SK-N-MC (cell line): ENCODE results near the gene ASPHD1.

ENCODE experiments used
- DNase-seq: peaks from one replicate; pipeline ENCODE4 v3.0.0-alpha.2; 2011; ENCODE audit warnings: low read depth, low spot score
- H3K27ac ChIP-seq: fragments of 200-600 bp; sonication (generic); 2 replicates; pipeline ENCODE4 v1.5.1; 2016; ENCODE audit warnings: mixed run types
- H3K36me3 ChIP-seq: fragments of 200-600 bp; sonication (generic); 2 replicates; pipeline ENCODE4 v1.6.1; 2017; ENCODE audit warnings: antibody characterized with exemption, low read length, mixed read lengths; ENCODE audit not compliant: insufficient read depth
- H3K4me3 ChIP-seq: fragments of 200-600 bp; sonication (generic); 2 replicates; pipeline ENCODE4 v1.5.1; 2016
- H3K9ac ChIP-seq: fragments of 200-600 bp; sonication (generic); 2 replicates; pipeline ENCODE4 v1.8.0; 2017; ENCODE audit warnings: mixed run types, mixed read lengths; ENCODE audit not compliant: insufficient read length
- H3K9me3 ChIP-seq: fragments of 200-600 bp; sonication (generic); 2 replicates; pipeline ENCODE4 v1.6.1; 2017; ENCODE audit warnings: low read depth, mild to moderate bottlenecking, antibody characterized with exemption, low read length, moderate library complexity, mixed read lengths
- EZH2 ChIP-seq: fragments of 200-600 bp; sonication (generic); IDR thresholded peaks from one replicate; pipeline ENCODE4 v1.6.1; 2017; ENCODE audit warnings: antibody characterized with exemption
- FOXP2 ChIP-seq: optimal IDR thresholded peaks from 2 replicates; pipeline ENCODE3; 2011; ENCODE audit warnings: mild to moderate bottlenecking, moderate library complexity; ENCODE audit not compliant: insufficient read depth; ENCODE audit errors: extremely low read length, control extremely low read depth
- POLR2AphosphoS5 ChIP-seq: IDR thresholded peaks from 2 replicates; pipeline ENCODE4 v1.6.1; 2012; ENCODE audit warnings: mild to moderate bottlenecking, low read depth, low read length, borderline replicate concordance

The ASPHD1 gene

DNA sequence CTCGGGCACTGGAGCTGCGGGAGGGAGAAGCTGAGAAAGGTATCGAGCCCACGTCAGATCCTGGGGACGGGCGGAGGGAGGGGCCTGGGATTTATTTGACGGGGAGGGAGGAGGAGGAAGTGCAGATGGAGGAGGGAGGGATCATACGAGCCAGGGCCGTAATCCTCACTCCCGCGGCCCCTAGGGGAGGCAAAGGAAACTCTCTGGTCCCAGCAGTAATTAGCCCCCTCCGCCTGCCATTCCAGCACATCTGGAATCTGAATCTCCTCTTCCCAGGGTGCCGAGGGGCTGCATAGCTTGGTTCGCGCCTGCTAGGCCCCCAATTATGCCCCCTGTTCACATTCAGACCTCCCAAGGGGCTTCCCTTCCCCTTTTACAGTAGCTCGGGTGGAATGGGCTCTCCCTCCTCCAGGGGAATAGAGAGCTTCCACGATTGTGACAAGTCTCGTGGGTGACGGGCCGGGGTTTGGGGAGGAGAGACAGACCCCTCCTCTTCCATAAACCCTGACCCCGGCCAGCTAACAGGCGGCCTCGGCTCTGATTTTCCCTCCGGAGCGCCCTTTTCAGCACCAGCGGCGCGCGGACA is 679 bp upstream of the ASPHD1 start, which contains the start of gene SEZ6L2:
Gene SEZ6L2, minus strand, starts transcription at position 35 of the 586 bp plus-strand sequence. CDS start 531 bp downstream, outside the sequence.
- no peak within 1 kb of the TSS for H3K27ac ChIP-seq
- H3K9me3 ChIP-seq, result no peaks in the 10 kb centered on the region
- TF ChIP-seq EZH2 (no peak), POLR2AphosphoS5 (no peak), FOXP2 (no peak)
- H3K9ac ChIP-seq, result no peak within 1 kb of the TSS
- H3K4me3 ChIP-seq, result peak within 1 kb of the TSS; percentile 80
- no peaks in the 10 kb centered on the region for H3K36me3 ChIP-seq
- DNase-seq, result no peak

DNA sequence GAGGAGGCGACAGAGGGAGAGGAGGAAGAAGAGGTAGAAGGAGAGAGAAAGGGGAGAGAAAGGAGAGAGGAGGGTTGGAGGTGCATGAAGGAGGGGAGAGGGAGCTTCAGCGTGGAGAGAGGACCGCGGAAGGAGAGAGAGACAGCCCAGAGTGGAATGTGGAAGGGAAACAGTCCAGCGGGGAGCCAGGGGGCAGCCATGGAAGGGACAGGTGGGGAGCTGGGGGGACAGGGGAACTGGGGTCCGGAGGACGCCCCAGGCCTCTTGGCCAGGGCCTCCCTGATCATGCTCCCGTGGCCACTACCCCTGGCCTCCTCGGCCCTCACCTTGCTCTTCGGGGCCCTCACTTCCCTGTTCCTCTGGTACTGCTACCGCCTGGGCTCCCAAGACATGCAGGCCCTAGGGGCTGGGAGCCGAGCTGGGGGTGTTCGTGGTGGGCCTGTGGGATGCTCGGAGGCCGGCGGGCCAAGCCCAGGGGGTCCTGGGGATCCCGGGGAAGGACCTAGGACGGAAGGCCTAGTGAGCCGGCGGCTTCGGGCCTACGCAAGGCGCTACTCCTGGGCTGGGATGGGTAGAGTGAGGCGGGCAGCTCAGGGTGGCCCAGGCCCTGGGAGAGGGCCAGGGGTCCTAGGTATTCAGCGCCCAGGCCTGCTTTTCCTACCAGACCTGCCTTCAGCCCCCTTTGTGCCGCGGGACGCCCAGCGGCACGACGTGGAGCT is 759 bp downstream of the ASPHD1 start:
- H3K36me3 ChIP-seq, result no peaks in the 10 kb centered on the region
- no peak overlapping the region for H3K9ac ChIP-seq
- DNase-seq, result no peak
- TF ChIP-seq EZH2, result no peak
- TF ChIP-seq POLR2AphosphoS5, result no peak
- no peak for TF ChIP-seq FOXP2
- no peak overlapping the region for H3K27ac ChIP-seq
- H3K9me3 ChIP-seq, result no peaks in the 10 kb centered on the region
- peak overlapping the region; percentile 80 for H3K4me3 ChIP-seq

DNA sequence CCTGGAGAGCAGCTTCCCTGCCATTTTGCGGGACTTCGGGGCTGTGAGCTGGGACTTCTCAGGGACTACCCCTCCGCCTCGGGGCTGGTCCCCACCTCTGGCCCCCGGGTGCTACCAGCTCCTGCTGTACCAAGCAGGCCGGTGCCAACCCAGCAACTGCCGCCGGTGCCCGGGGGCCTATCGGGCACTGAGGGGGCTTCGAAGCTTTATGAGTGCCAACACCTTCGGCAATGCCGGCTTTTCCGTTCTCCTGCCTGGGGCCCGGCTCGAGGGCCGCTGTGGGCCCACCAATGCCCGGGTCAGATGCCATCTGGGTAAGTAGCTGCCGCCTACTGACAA is 1.3 kb downstream of the ASPHD1 start:
- H3K9ac ChIP-seq, result no peak overlapping the region
- no peak for DNase-seq
- no peak overlapping the region for H3K27ac ChIP-seq
- H3K9me3 ChIP-seq, result no peaks in the 10 kb centered on the region
- no peaks in the 10 kb centered on the region for H3K36me3 ChIP-seq
- no peak overlapping the region for H3K4me3 ChIP-seq
- no peak for TF ChIP-seq EZH2
- no peak for TF ChIP-seq FOXP2
- TF ChIP-seq POLR2AphosphoS5, result no peak

DNA sequence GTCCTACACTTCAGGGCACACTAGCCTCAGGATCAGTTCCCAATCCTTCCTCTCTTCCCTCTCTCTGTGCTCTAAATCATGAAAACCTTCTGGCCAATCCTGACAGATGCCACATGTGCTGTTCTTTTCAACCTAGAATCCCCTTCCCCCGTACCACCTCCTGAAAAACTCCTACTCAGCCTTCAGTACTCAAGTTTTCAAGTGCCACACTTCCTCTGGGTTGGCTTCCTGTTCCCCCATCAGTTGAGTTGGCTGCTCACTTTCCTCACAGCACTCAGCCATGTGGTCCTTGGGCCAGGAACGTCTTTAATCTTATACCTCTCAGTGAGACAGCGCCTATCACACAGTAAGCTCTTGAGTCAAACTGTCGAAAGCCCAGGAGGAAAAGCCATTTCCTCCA is 3.3 kb downstream of the ASPHD1 start:
- Histone ChIP-seq H3K27ac (no peak overlapping the region), H3K9me3 (no peaks in the 10 kb centered on the region), H3K36me3 (no peaks in the 10 kb centered on the region), H3K9ac (no peak overlapping the region), H3K4me3 (no peak overlapping the region)
- no peak for TF ChIP-seq POLR2AphosphoS5
- TF ChIP-seq EZH2, result no peak
- no peak for TF ChIP-seq FOXP2
- no peak for DNase-seq

DNA sequence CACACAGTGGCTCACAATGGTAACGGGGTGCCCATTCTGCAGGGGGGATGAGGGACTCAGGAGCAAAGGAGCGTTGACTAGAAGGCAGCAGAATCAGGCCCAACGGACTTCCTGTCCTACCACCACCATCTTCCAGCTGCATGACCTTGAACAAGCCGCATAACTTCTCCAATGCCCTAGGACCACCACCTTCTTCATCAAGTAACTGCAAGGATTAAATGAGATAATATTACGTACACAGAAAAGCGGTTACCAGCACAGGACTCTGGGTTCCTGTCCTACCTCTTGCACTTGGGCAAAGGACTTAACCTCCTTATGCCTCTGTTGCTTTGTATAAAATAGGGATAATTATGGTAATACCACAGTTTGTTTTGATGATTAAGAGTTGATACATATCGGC is 4.7 kb downstream of the ASPHD1 start:
- no peak overlapping the region for H3K27ac ChIP-seq
- TF ChIP-seq EZH2, result no peak
- no peak for TF ChIP-seq FOXP2
- DNase-seq, result no peak
- H3K9ac ChIP-seq, result no peak overlapping the region
- H3K9me3 ChIP-seq, result no peaks in the 10 kb centered on the region
- no peaks in the 10 kb centered on the region for H3K36me3 ChIP-seq
- no peak overlapping the region for H3K4me3 ChIP-seq

DNA sequence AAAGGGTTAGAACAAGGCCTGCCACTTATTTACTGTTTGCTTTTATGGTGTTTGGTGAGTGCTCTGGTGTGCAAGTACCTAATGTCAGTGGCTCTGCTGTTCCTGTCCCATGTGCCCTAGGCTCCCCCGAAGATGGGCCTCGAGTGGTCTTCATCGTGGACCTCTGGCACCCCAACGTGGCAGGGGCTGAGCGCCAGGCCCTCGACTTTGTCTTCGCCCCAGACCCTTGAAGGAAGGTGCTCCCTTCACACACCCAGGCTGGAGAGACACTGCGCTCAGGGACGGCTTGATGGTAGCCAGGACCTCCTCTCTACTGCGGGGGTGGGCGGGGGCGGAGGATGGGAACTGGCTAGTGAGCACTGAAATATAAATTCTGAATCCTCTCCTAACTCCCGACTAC is 5.4 kb downstream of the ASPHD1 start:
- DNase-seq, result no peak
- Histone ChIP-seq H3K36me3 (no peaks in the 10 kb centered on the region), H3K27ac (no peak overlapping the region), H3K9me3 (no peaks in the 10 kb centered on the region), H3K9ac (no peak overlapping the region), H3K4me3 (no peak overlapping the region)
- no peak for TF ChIP-seq FOXP2
- TF ChIP-seq POLR2AphosphoS5, result no peak
- TF ChIP-seq EZH2, result no peak

DNA sequence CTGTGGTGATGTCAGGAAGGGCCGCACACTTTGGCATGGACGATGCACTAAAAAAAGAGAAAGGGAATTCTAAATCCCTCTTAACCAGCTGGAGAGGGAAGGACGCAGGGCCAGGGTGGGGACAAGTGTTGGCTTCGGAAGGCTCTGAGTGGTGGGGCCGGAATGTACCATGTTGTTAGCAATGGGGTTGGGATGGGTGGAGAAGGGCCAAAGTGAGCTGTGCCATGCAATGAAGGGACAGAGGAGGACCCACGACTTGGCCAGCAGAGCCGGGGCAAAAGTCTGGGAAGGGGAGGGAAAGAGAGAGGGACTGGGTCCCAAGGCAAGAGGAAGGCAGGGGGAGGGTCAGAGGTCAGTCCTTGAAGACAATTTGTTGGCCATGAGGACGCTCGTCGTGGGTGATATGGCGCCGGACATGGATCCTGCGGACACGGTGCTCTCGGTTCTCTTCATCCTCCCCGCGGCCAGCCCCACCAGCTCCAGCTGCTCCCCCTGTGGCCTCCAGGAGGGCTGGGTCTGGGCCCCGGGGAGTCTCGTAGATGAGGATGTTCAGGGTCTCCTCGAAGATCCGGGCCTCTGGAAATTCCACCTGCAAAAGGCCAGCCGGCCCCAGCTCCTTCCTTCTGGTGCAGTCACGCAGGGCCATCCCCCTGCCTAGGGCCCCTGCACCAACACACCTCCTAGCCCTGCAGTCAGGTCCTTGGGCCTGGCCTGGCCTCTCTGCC is 6.4 kb downstream of the ASPHD1 start:
- H3K4me3 ChIP-seq, result no peak overlapping the region
- no peak overlapping the region for H3K27ac ChIP-seq
- no peak for TF ChIP-seq POLR2AphosphoS5
- no peak for TF ChIP-seq EZH2
- no peak for TF ChIP-seq FOXP2
- no peaks in the 10 kb centered on the region for H3K9me3 ChIP-seq
- no peak overlapping the region for H3K9ac ChIP-seq
- no peaks in the 10 kb centered on the region for H3K36me3 ChIP-seq
- no peak for DNase-seq

DNA sequence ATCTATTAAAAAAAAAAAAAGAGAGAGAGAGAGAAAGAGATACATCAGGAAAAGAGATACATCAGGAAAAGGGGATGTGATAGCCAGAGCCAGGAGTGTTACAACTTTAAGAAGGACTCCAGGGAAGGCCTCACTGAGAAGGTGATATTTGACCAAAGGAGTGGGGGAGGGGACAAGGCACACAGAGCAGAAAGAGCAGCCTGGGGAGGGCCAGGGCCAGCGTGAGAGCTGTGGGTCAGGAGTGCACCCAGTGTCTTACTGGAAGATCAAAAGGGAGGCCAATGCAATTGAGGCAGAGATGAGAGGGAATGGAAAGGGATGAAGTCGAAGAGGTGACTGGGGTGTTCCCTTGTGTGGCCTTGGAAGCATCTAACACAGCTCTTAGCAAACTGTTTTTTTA is 7.7 kb downstream of the ASPHD1 start:
- Histone ChIP-seq H3K4me3 (no peak overlapping the region), H3K36me3 (no peaks in the 10 kb centered on the region), H3K27ac (no peak overlapping the region), H3K9ac (no peak overlapping the region), H3K9me3 (no peaks in the 10 kb centered on the region)
- TF ChIP-seq FOXP2 (no peak), POLR2AphosphoS5 (no peak), EZH2 (no peak)
- no peak for DNase-seq
